Measurements from ENCODE around the gene C20orf141.
"Not testable (repeated sequence)": the region's sequence is repeated elsewhere in the genome, so short reads cannot be mapped to it uniquely, and the experiment has no call there.

Gene C20orf141

GRCh38 chr20:2814587-2815051 is at the start of gene C20orf141:
Gene C20orf141 (plus strand): TSS chr20:2814987. CDS start chr20:2815185, 198 bp downstream.
- DNase-seq (ENCODE audit: low read depth in 3 of 3), result no peak

DNA sequence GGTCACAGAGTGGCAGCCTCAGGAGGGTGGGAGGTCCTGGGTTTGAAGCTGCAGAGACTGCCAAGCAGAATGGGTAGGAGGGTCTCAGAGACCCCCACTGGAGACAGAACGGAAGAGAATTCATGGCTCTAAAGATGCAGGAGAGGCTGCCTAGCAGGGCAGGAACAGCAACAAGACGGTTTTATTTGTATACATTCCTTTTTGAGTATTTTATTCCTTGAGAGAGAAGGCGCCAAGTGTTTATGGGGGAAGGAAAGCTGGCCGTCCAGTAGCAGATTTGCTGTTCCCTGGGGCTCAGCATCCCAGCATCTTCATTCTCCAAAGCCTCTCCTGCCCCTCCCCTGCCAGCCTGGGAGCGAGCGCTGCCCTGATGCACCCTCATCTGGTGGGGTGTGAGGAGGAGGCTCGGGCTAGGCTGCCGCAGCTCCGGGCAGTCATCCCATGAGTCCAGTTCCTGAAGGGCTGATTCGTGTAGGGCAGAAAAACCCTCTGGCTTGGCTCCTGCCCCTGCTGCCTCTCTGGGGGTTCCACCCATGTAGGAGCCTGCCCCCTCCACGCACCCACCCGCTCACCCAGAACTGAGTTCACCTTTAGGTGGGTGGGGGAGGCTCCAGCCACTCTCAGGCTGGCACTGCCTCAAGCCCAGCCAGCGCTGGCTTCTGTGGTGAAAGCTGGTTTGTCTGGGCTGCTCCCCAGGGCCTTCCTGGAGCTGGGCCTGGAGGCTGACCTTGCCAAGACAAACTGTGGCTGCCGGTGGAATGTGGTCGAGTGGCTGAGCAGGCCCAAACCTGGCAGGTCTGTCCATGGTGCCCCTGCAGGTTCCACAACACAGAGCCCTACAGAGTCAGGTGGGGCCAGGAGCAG is 46.8 kb upstream of the C20orf141 start:
- DNase-seq (ENCODE audit: low read depth in 3 of 3), result no peak

- DNase-seq (ENCODE audit: low read depth in 3 of 3), result no peak
Measured at GRCh38 chr20:2768632-2769015, 46.2 kb upstream of the C20orf141 start.

DNA sequence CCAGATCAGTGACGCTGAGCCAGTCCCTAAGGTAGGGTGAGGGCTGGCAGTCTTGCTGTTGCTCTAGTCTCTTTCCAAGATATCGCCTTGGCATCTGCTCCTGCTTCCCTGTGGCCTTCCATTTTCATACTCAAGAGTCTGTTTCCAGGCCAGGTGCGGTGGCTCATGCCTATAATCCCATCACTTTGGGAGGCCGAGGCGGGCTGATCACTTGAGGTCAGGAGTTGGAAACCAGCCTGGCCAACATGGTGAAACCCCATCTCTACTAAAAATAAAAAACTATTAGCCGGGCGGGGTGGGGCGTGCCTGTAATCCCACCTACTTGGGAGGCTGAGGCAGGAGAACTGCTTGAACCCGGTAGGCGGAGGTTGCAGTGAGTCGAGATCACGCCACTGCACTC is 44.7 kb upstream of the C20orf141 start:
- DNase-seq (ENCODE audit: low read depth in 3 of 3), result not testable (repeated sequence)

GRCh38 chr20:2771631-2772080 is 43.1 kb upstream of the C20orf141 start:
- no peak for DNase-seq (ENCODE audit: low read depth in 3 of 3)

DNA sequence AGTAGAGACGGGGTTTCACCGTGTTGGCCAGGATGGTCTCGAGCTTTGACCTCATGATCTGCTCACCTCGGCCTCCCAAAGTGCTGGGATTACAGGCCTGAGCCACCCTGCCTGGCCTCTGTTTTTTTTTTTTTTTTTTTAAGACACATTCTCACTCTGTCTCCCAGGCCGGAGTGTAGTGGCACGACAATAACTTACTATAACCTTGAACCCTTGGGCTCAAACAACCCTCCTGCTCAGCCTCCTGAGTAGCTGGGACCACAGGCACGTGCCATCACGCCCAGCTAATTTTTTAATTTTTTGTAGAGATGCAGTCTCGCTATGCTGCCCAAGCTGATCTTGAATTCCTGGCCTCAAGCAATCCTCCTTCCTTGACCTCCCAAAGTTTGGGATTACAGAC is 41.0 kb upstream of the C20orf141 start:
- DNase-seq (ENCODE audit: low read depth in 3 of 3), result no peak

DNA sequence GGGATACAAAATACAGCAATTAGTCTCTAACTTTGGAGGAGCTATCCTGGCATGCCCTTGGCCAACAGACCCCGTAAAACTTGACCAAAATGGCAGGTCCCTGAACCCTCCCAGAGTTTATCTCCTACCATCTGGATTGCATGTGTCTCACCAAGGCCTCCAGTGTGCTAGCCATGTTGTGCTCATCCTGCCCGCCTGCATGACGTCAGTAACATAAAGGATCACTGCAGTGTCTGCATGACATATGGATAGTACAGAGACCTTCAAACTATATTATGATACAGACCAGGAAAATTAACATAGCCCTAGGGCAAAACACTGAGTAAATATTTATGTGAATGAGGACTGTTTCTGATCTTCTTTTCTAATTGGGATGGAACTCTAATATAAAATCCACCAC is 39.6 kb upstream of the C20orf141 start:
- no peak for DNase-seq (ENCODE audit: low read depth in 3 of 3)

- DNase-seq (ENCODE audit: low read depth in 3 of 3), result no peak
Measured at GRCh38 chr20:2778602-2779321, 36.0 kb upstream of the C20orf141 start.

- no peak for DNase-seq (ENCODE audit: low read depth in 3 of 3)
Measured at GRCh38 chr20:2780948-2781347, 33.8 kb upstream of the C20orf141 start.

GRCh38 chr20:2783908-2784566 is 30.8 kb upstream of the C20orf141 start:
- DNase-seq (ENCODE audit: low read depth in 3 of 3), result no peak

GRCh38 chr20:2793471-2793870 is 21.3 kb upstream of the C20orf141 start:
- no peak for DNase-seq (ENCODE audit: low read depth in 3 of 3)

DNA sequence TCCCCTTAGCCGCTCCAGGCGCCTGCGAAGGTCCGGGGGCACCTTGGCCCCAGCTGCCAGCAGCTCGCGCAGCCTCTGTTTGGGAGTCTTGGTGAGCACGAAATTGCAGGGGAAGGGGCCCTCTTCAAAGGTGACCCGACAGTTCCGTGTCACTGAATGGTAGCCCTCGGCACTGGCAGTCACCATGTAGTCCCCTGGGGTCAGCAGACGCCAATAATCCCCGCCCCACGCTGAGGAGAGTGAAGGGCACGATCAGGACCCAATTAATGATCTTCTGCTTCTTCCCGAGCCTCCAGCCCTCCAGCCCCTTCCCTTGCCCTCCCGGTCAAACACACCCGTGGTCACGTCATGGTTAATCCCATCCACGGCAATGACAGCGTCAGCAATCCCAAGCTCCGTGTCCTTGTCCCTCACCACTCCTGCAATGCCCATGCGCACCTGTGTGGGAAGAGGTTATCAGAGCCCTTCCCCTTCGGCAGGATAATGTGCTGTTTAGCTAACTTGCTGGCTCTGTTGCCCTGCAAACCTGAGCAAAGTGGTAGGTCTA is 20.5 kb upstream of the C20orf141 start:
- DNase-seq (ENCODE audit: low read depth in 3 of 3), result no peak

GRCh38 chr20:2794866-2795447 is 19.8 kb upstream of the C20orf141 start:
- no peak for DNase-seq (ENCODE audit: low read depth in 3 of 3)

GRCh38 chr20:2795451-2795850 is 19.3 kb upstream of the C20orf141 start:
- no peak for DNase-seq (ENCODE audit: low read depth in 3 of 3)

GRCh38 chr20:2796011-2796660 is 18.7 kb upstream of the C20orf141 start:
- no peak for DNase-seq (ENCODE audit: low read depth in 3 of 3)

DNA sequence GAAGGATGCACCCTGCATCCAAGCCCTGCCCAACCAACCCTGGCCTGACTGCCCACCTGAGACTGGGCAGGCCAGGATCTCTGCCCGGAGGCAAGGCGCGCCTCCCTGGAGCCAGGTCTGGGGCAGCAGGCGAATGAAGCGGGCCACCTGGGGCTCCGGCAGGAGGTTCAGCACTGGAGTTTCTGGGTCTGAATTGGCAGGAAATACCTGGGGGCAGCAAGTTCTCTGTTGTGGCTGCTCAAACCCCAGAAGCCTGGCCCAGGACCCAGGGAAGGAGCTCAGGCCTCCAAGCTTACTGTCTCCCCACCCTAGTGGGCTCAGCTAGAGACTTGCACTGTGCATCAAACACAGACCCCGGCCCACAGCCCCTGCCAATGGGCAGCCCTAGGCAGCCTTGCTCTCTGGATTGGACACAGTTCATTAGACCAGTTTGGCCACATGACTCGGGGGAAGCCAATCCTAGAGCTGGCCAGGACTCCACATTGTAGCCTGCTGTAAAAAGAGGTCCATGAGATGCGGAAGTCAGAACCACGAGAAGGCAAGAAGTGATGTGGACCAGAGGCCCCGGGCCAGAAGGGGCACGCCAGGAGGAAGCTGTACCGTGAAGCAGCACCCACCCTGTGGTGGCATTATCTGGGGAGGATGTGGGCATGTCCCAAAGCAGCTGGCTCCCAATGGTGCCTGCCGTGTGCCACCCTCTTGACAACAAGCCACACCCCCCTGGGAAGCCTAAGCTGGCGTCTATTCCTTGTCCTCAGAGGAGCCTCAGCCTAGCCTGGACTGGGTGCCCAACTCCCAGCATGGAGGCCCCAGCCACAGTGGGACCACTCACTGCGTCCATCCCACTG is 17.4 kb upstream of the C20orf141 start:
- no peak for DNase-seq (ENCODE audit: low read depth in 3 of 3)

DNA sequence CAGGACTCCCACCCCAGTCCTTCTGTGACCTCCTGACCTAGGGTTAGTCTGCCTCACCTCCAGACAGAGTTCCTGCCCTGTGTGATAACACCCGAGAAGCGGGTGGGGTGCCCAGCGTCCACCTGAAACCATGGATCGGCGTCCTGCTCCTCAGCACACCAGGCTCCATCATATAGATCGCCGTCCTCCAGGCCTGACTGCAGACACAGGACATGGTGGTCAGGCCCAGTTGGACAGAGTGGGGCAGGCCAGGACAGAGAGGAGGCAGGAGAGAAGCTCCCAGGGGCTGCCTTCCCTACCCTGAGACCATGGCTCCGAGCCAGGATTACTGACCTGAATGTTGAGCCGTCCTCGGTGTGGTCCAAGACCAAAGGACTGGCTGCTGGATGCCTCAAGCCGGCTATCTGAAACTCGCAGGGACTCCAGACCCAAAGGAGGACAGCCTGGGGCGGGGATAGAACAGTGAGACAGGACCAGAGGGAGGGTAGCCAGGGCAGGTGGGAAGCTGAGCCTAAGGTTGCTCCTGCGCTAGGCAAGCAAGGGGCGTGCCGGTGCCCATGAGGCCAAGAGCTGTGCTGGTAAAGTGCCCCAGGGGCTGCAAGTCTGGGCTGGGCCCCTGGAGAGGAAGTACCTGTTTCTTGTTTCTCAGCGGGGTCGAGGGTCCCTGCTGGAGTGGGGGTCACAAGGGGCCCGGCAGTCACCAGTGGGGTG is 16.5 kb upstream of the C20orf141 start:
- DNase-seq (ENCODE audit: low read depth in 3 of 3), result no peak

DNA sequence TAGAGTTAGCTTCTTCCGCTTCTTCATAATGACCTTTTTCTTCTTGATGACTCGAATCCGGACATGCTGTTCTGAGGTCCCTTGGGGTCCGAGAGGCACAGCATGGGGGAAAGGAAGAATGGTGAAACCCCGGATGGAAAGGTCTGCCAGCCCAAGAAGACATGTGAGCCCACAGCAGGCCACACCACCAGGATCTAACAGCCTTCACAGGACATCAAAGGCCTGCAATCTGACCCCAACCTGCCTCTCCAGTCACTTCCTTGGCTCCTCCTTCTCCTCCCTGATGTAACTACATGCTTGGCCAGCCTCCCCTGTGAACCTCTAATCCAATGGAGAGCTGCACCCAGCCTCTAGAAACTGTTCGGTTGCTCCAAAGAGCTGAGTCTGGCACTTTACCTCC is 16.0 kb upstream of the C20orf141 start:
- DNase-seq (ENCODE audit: low read depth in 3 of 3), result no peak

DNA sequence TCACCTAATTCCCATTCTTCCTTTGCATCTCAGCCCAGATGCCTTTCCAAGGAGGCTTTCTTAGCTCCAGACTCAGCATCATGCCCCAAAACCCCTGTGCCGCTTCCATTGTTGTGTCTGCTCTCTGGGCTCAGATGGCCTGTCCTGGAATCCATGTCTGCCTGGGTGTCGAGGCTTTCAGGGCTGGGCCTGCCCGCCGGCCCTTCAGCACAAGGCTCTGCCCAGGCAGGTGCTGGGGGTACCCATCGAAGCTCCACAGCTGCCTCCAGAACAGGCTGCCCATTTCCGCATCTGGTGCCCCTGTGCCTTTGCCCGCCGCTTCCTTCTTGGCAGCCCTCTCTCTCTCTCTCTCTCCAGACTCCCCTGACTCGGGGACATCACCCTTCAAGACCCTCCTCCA is 15.5 kb upstream of the C20orf141 start:
- no peak for DNase-seq (ENCODE audit: low read depth in 3 of 3)

Data from stimulated activated CD4-positive, alpha-beta T cell treated with anti-CD3 and anti-CD28 coated beads, TNF-alpha, amount 100 ng/mL, for 4 hours (primary cell).